Measurements from ENCODE around the gene EDIL3. TPM values are rescaled to one million over a fixed set of nuclear protein-coding genes. Genes with fewer than 3 reads are reported as not detected.

The EDIL3 gene
- total and polyA plus RNA-seq, 5 donors from 2014 or later = not detected

DNA sequence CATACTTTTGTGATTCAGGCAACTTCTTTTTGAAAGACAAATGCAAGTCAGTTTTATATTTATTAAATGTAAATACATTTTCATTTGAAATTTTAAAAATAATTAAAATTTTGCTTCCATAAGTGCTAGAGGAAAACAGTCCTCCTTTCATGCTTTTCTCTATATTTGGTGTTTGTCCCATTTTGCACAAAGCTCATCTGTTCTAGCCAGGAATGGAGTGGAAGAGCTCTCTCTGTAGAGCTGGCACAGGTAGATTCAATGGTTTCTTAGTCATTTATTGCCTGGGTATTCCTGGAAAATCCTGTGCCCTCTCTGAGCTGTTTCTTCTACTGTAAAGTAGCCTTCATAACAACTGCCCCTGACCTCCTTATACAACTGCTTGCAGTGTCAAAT, 396.4 kb downstream of the EDIL3 start:
- DNase-seq (no peak), ATAC-seq (ENCODE audit: low read depth in 2 of 2) (no peak)
- no peak overlapping the region for H3K27ac ChIP-seq (ENCODE audit: insufficient read depth, low read length, poor library complexity, severe bottlenecking)
- Mint-ChIP-seq H3K27ac (no peak overlapping the region), H3K4me3 (no peak overlapping the region), H3K9me3 (peaks cover 0 to 12% (median 1%) of the 10 kb centered on the region in 7 donors), H3K27me3 (peaks cover 4% of the 10 kb centered on the region), H3K4me1 (no peaks in the 10 kb centered on the region), H3K36me3 (no peaks in the 10 kb centered on the region)
- no peaks in the 10 kb centered on the region for H3K9me3 ChIP-seq (ENCODE audit: control insufficient read depth in 2 of 2, low read length in 2 of 2)
- H3K36me3 ChIP-seq (ENCODE audit: control insufficient read depth, insufficient read depth, low read length) = no peaks in the 10 kb centered on the region
- H3K4me3 ChIP-seq (ENCODE audit: low read depth, low read length) = no peak overlapping the region
- H3K27me3 ChIP-seq (ENCODE audit: control insufficient read depth, insufficient read depth, low read length) = no peaks in the 10 kb centered on the region
- H3K4me1 ChIP-seq (ENCODE audit: control insufficient read depth, insufficient read depth, low read length, poor library complexity, severe bottlenecking) = no peaks in the 10 kb centered on the region

DNA sequence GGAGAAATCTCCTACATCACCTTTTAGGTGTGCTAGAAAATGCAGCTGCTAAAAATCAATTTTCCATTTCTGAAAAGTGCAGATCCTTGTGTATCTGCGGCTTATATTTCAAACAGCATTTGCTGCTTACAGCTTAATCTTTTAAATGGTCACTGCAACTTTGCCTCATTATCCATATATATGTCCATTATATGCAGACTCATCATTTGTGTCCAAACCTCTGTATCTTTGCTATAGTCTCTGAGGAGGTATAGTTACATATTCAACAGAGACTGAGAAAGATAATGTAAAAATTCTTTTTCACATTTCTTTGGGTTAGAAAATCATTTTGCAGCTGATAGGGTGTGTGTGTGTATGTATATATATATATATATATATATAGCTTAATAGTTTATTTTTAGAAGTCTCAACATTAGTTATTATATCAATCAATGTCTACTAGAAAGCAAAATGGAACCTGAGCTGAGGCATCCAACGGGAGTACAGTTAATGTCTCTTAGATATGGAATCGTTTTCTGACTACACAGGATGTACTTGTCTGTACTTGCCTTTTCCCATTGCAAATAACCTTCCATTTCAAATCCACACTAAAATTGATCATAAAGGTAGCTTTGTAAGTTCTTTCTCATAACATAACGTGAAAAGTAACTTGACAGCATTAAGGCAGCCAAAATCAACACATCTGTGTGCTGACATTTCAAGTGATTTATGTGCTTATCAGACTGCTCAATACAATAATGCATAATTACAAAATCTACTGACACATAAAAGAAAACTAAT, 397.0 kb downstream of the EDIL3 start:
- no peak overlapping the region for H3K4me3 Mint-ChIP-seq
- DNase-seq = no peak
- H3K27ac Mint-ChIP-seq = no peak overlapping the region

DNA sequence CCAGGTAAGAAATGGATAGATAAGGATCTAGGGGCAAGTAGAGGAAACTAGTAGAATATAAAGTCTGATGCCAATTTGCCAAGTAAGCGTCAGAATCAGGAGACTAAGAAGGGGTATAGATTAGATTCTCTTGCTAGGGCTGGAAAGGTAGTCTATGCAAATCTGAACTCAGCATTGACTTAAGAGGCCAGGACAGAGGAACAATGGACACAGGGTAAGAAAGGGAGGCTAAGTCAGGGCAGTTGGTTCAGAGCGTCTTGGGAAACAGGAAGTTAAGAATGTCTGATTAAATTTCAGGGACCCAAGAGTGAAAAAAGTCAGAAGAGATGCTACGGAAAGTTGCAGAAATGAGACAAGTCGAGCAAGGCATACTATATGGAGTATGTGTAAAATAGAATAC, 400.8 kb downstream of the EDIL3 start:
- Histone ChIP-seq H3K4me1 (ENCODE audit: control insufficient read depth, insufficient read depth, low read length, poor library complexity, severe bottlenecking) (no peaks in the 10 kb centered on the region), H3K9me3 (ENCODE audit: control insufficient read depth in 2 of 2, low read length in 2 of 2) (peaks cover 0 to 2% of the 10 kb centered on the region in 2 experiments), H3K27me3 (ENCODE audit: control insufficient read depth, insufficient read depth, low read length) (no peaks in the 10 kb centered on the region), H3K27ac (ENCODE audit: insufficient read depth, low read length, poor library complexity, severe bottlenecking) (no peak overlapping the region), H3K36me3 (ENCODE audit: control insufficient read depth, insufficient read depth, low read length) (no peaks in the 10 kb centered on the region), H3K4me3 (ENCODE audit: low read depth, low read length) (no peak overlapping the region)
- no peaks in the 10 kb centered on the region for H3K4me1 Mint-ChIP-seq
- ATAC-seq (ENCODE audit: low read depth in 2 of 2) (no peak), DNase-seq (no peak)
- no peaks in the 10 kb centered on the region for H3K36me3 Mint-ChIP-seq
- H3K9me3 Mint-ChIP-seq = peaks cover 0 to 9% (median 3%) of the 10 kb centered on the region in 7 donors
- peak overlapping the region in 1 of 3 donors; percentile 90 for H3K27ac Mint-ChIP-seq
- no peaks in the 10 kb centered on the region for H3K27me3 Mint-ChIP-seq
- H3K4me3 Mint-ChIP-seq = no peak overlapping the region

More for the DNA sequence above, 397.0 kb downstream of the EDIL3 start:
- peaks cover 4% of the 10 kb centered on the region for H3K27me3 Mint-ChIP-seq
- H3K36me3 Mint-ChIP-seq = no peaks in the 10 kb centered on the region
- H3K4me3 ChIP-seq (ENCODE audit: low read depth, low read length) = no peak overlapping the region
- H3K36me3 ChIP-seq (ENCODE audit: control insufficient read depth, insufficient read depth, low read length) = no peaks in the 10 kb centered on the region
- H3K4me1 ChIP-seq (ENCODE audit: control insufficient read depth, insufficient read depth, low read length, poor library complexity, severe bottlenecking) = no peaks in the 10 kb centered on the region
- no peaks in the 10 kb centered on the region for H3K9me3 ChIP-seq (ENCODE audit: control insufficient read depth in 2 of 2, low read length in 2 of 2)
- no peaks in the 10 kb centered on the region for H3K4me1 Mint-ChIP-seq
- ATAC-seq (ENCODE audit: low read depth in 2 of 2) = no peak
- no peaks in the 10 kb centered on the region for H3K27me3 ChIP-seq (ENCODE audit: control insufficient read depth, insufficient read depth, low read length)
- peaks cover 0 to 12% (median 4%) of the 10 kb centered on the region in 7 donors for H3K9me3 Mint-ChIP-seq
- H3K27ac ChIP-seq (ENCODE audit: insufficient read depth, low read length, poor library complexity, severe bottlenecking) = no peak overlapping the region

DNA sequence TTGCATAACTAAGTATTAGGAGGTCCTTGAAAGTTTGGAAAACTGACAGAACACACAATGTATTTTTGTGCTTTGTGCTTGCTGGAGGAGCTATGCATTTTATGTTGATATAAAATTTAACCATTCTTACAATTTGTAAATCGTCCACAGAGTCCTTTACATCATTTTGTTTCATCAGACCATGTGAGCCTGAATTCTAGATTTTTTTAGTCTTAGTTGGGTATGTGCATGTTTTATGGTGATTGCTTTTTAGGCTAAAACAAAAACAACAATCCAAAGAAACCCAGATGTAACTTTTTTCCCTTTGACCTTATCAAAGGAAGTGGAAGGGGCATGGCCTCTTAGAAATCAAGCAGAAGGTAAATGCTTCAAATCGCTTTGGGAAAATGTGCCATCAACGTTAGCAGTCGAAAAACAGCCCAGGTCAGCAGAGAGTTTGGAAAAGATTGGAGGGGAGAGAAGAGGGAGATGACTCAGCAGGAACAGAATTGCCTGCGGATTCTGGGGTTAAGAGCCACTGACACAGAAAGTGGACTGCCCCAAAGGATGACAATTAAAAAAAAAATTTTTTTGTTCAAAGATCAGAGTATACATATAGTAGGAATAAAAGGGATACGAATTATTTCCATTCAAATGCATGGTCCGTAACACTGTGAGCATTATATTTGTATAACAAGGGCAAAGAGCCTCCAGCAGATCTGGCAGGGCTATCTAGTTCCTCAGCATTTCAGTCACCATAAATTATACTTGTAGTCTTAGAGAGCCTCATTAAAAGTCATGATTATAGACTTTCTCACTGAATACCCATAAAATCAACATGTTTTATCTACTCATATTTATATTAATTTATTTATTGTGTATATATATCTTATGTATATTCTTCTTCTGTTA, 410.5 kb downstream of the EDIL3 start:
- Histone ChIP-seq H3K36me3 (ENCODE audit: control insufficient read depth, insufficient read depth, low read length) (no peaks in the 10 kb centered on the region), H3K9me3 (ENCODE audit: control insufficient read depth in 2 of 2, low read length in 2 of 2) (no peaks in the 10 kb centered on the region), H3K27me3 (ENCODE audit: control insufficient read depth, insufficient read depth, low read length) (no peaks in the 10 kb centered on the region), H3K4me3 (ENCODE audit: low read depth, low read length) (no peak overlapping the region), H3K27ac (ENCODE audit: insufficient read depth, low read length, poor library complexity, severe bottlenecking) (no peak overlapping the region), H3K4me1 (ENCODE audit: control insufficient read depth, insufficient read depth, low read length, poor library complexity, severe bottlenecking) (no peaks in the 10 kb centered on the region)
- Mint-ChIP-seq H3K9me3 (peaks cover 0 to 2% (median 0%) of the 10 kb centered on the region in 7 donors), H3K36me3 (no peaks in the 10 kb centered on the region), H3K27ac (no peak overlapping the region), H3K4me1 (no peaks in the 10 kb centered on the region), H3K27me3 (no peaks in the 10 kb centered on the region), H3K4me3 (no peak overlapping the region)
- no peak for ATAC-seq (ENCODE audit: low read depth in 2 of 2)
- no peak for DNase-seq

DNA sequence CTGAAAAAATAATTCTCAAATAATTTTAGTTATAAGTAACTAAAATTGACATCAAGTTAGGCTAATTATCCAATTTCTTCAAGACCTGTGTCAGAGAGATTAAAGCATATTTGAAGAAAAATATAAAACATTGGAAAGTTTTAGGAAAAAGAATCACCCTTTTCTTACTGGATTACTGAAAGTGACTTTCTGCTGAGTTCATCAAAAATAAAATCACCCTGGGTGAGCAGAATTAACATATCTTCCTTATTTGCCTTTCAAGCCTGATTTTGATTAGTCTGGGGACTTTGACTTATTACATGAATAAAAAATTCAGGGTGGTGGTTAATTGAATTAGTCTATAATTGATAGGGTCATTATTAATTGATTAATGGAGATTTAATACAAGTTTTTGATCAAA, 411.8 kb downstream of the EDIL3 start:
- Histone ChIP-seq H3K4me3 (ENCODE audit: low read depth, low read length) (no peak overlapping the region), H3K27ac (ENCODE audit: insufficient read depth, low read length, poor library complexity, severe bottlenecking) (no peak overlapping the region), H3K4me1 (ENCODE audit: control insufficient read depth, insufficient read depth, low read length, poor library complexity, severe bottlenecking) (no peaks in the 10 kb centered on the region), H3K27me3 (ENCODE audit: control insufficient read depth, insufficient read depth, low read length) (no peaks in the 10 kb centered on the region), H3K36me3 (ENCODE audit: control insufficient read depth, insufficient read depth, low read length) (no peaks in the 10 kb centered on the region), H3K9me3 (ENCODE audit: control insufficient read depth in 2 of 2, low read length in 2 of 2) (no peaks in the 10 kb centered on the region)
- ATAC-seq (ENCODE audit: low read depth in 2 of 2) (no peak), DNase-seq (no peak)
- Mint-ChIP-seq H3K27ac (no peak overlapping the region), H3K4me1 (no peaks in the 10 kb centered on the region), H3K27me3 (no peaks in the 10 kb centered on the region), H3K36me3 (no peaks in the 10 kb centered on the region), H3K9me3 (peaks cover 0 to 2% (median 0%) of the 10 kb centered on the region in 7 donors), H3K4me3 (no peak overlapping the region)

DNA sequence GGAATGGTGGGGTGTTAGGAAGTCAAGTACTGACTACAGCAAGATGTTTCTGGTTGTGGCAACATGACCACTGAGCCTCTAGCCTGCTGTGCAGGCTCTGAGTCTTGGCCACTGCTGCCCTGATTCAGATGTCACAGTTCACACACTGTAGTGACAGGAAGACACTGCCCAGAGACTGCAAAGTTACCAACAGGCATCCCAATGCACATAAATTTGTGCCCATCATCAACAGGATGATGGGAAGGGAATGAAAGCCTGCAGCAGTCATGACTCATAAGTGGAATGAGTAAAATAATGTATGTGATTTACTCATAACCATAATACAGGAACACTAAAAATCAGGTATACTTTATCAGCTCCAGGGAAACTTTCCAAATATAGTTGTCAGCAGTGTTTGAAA, 412.4 kb downstream of the EDIL3 start:
- DNase-seq (no peak), ATAC-seq (ENCODE audit: low read depth in 2 of 2) (no peak)
- Histone ChIP-seq H3K27me3 (ENCODE audit: control insufficient read depth, insufficient read depth, low read length) (no peaks in the 10 kb centered on the region), H3K4me1 (ENCODE audit: control insufficient read depth, insufficient read depth, low read length, poor library complexity, severe bottlenecking) (no peaks in the 10 kb centered on the region), H3K36me3 (ENCODE audit: control insufficient read depth, insufficient read depth, low read length) (no peaks in the 10 kb centered on the region), H3K9me3 (ENCODE audit: control insufficient read depth in 2 of 2, low read length in 2 of 2) (no peaks in the 10 kb centered on the region), H3K27ac (ENCODE audit: insufficient read depth, low read length, poor library complexity, severe bottlenecking) (no peak overlapping the region), H3K4me3 (ENCODE audit: low read depth, low read length) (no peak overlapping the region)
- Mint-ChIP-seq H3K36me3 (no peaks in the 10 kb centered on the region), H3K9me3 (peaks cover 0 to 2% (median 0%) of the 10 kb centered on the region in 7 donors), H3K27me3 (no peaks in the 10 kb centered on the region), H3K4me1 (no peaks in the 10 kb centered on the region), H3K27ac (no peak overlapping the region), H3K4me3 (no peak overlapping the region)

DNA sequence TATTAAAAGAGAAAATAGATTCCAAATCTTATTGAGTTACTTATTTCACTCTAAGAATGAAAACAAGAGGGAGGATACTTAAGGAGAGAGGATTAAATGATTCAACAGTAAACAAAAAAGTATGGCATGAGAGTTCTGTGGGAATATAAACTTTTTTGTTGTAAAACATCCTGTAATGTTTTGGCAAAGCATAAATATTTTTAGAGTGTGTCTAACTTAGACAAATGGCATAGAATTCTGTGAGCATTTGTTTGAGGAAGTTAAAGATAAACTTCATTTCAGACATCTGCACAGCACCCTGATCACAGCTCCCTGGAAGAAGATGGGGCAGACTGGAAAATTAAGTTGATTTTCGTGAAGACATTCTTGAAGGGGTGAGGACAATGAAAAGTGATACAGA, 417.3 kb downstream of the EDIL3 start:
- Histone ChIP-seq H3K9me3 (ENCODE audit: control insufficient read depth in 2 of 2, low read length in 2 of 2) (no peaks in the 10 kb centered on the region), H3K36me3 (ENCODE audit: control insufficient read depth, insufficient read depth, low read length) (no peaks in the 10 kb centered on the region), H3K27ac (ENCODE audit: insufficient read depth, low read length, poor library complexity, severe bottlenecking) (no peak overlapping the region), H3K27me3 (ENCODE audit: control insufficient read depth, insufficient read depth, low read length) (no peaks in the 10 kb centered on the region), H3K4me3 (ENCODE audit: low read depth, low read length) (no peak overlapping the region), H3K4me1 (ENCODE audit: control insufficient read depth, insufficient read depth, low read length, poor library complexity, severe bottlenecking) (no peaks in the 10 kb centered on the region)
- ATAC-seq (ENCODE audit: low read depth in 2 of 2) = no peak
- DNase-seq = no peak
- Mint-ChIP-seq H3K36me3 (no peaks in the 10 kb centered on the region), H3K27me3 (no peaks in the 10 kb centered on the region), H3K27ac (no peak overlapping the region), H3K4me3 (no peak overlapping the region), H3K4me1 (no peaks in the 10 kb centered on the region), H3K9me3 (peaks cover 0 to 6% (median 2%) of the 10 kb centered on the region in 7 donors)

All from CD4-positive, CD25-positive, alpha-beta regulatory T cell (primary cell).